SHP77 (cell line): ENCODE data around the gene C1QTNF9B.
"Not testable (repeated sequence)": the region's sequence is repeated elsewhere in the genome, so short reads cannot be mapped to it uniquely, and the experiment has no call there.

Experiments
- DNase-seq, 2 experiments: peaks; one replicate each; lab custom pipeline; 2025; lab: John Stamatoyannopoulos, UW

The C1QTNF9B gene

GRCh38 chr13:23897452-23897919 lies at the start of gene C1QTNF9B:
Gene C1QTNF9B (minus strand): TSS chr13:23897502.
- not testable (repeated sequence) for DNase-seq

- DNase-seq: no peak
Observed at GRCh38 chr13:23946900-23947299, 49.6 kb upstream of the C1QTNF9B start.

GRCh38 chr13:23946067-23946466 lies 48.8 kb upstream of the C1QTNF9B start:
- no peak for DNase-seq

- DNase-seq: no peak
Observed at GRCh38 chr13:23945612-23946011, 48.3 kb upstream of the C1QTNF9B start.

- DNase-seq: no peak
Observed at GRCh38 chr13:23941211-23941610, 43.9 kb upstream of the C1QTNF9B start.

- not testable (repeated sequence) for DNase-seq
Observed at GRCh38 chr13:23939666-23940065, 42.4 kb upstream of the C1QTNF9B start.

GRCh38 chr13:23934520-23934919 lies 37.2 kb upstream of the C1QTNF9B start:
- no peak for DNase-seq

- no peak for DNase-seq
Observed at GRCh38 chr13:23928985-23929384, 31.7 kb upstream of the C1QTNF9B start.

GRCh38 chr13:23923031-23923430 lies 25.7 kb upstream of the C1QTNF9B start:
- DNase-seq: no peak

GRCh38 chr13:23922005-23922932 lies 25.0 kb upstream of the C1QTNF9B start:
- no peak for DNase-seq

GRCh38 chr13:23921451-23921888 lies 24.2 kb upstream of the C1QTNF9B start:
- peak; percentile 2 to 20 for DNase-seq

- no peak for DNase-seq
Observed at GRCh38 chr13:23919006-23919405, 21.7 kb upstream of the C1QTNF9B start.

- DNase-seq: no peak
Observed at GRCh38 chr13:23918208-23918607, 20.9 kb upstream of the C1QTNF9B start.

GRCh38 chr13:23915308-23915707 lies 18.0 kb upstream of the C1QTNF9B start:
- DNase-seq: peak; percentile 26 to 43

- no peak for DNase-seq
Observed at GRCh38 chr13:23912469-23912868, 15.2 kb upstream of the C1QTNF9B start.

GRCh38 chr13:23909606-23910005 lies 12.3 kb upstream of the C1QTNF9B start:
- DNase-seq: no peak

GRCh38 chr13:23905766-23906165 lies 8.5 kb upstream of the C1QTNF9B start:
- DNase-seq: no peak

GRCh38 chr13:23903906-23904280 lies 6.6 kb upstream of the C1QTNF9B start:
- no peak for DNase-seq

GRCh38 chr13:23902975-23903905 lies 5.9 kb upstream of the C1QTNF9B start:
- DNase-seq: no peak

- no peak for DNase-seq
Observed at GRCh38 chr13:23901365-23901764, 4.1 kb upstream of the C1QTNF9B start.

- DNase-seq: peak; percentile 2 to 39
Observed at GRCh38 chr13:23899555-23899954, 2.3 kb upstream of the C1QTNF9B start.

- DNase-seq: no peak
Observed at GRCh38 chr13:23898101-23898500, 799 bp upstream of the C1QTNF9B start.
